GM13977 (cell line): ENCODE data around the gene BCAM.

Experiments used
- DNase-seq: peaks from one replicate; pipeline ENCODE4 v3.0.0; 2012; ENCODE audit warnings: low spot score
- in situ Hi-C: fragments of 300-500 bp; cut with MboI; formaldehyde crosslinking; loops from one replicate; pipeline ENCODE4 v1.12.0; 2022; ENCODE audit warnings: low sequenced_read_pairs, low pct_unique_long_range_greater_than_20kb, mixed read lengths, inconsistent platforms; ENCODE audit not compliant: unreplicated experiment
- TF ChIP-seq, protein P1 (sequence below): IDR thresholded peaks from 2 replicates; pipeline ENCODE4 v1.5.1; 2012; ENCODE audit warnings: mild to moderate bottlenecking, control low read depth; ENCODE audit not compliant: insufficient read depth; ENCODE audit errors: extremely low read depth, missing control alignments

The BCAM gene

GRCh38 chr19:44845286-44845611 lies 36.3 kb downstream of the BCAM start:
- no peak for DNase-seq
- TF ChIP-seq, protein P1, sequence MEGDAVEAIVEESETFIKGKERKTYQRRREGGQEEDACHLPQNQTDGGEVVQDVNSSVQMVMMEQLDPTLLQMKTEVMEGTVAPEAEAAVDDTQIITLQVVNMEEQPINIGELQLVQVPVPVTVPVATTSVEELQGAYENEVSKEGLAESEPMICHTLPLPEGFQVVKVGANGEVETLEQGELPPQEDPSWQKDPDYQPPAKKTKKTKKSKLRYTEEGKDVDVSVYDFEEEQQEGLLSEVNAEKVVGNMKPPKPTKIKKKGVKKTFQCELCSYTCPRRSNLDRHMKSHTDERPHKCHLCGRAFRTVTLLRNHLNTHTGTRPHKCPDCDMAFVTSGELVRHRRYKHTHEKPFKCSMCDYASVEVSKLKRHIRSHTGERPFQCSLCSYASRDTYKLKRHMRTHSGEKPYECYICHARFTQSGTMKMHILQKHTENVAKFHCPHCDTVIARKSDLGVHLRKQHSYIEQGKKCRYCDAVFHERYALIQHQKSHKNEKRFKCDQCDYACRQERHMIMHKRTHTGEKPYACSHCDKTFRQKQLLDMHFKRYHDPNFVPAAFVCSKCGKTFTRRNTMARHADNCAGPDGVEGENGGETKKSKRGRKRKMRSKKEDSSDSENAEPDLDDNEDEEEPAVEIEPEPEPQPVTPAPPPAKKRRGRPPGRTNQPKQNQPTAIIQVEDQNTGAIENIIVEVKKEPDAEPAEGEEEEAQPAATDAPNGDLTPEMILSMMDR, result no peak
- in situ Hi-C loops, result no loop called here

GRCh38 chr19:44845612-44846454 lies 36.9 kb downstream of the BCAM start, which contains the start of gene NECTIN2:
TSS of gene NECTIN2 (plus strand) at chr19:44846297. CDS start at chr19:44846526, 229 bp downstream.
- TF ChIP-seq, protein P1, result peak; percentile 75
- in situ Hi-C loops, result no loop called here
- peak; percentile 100 for DNase-seq

DNA sequence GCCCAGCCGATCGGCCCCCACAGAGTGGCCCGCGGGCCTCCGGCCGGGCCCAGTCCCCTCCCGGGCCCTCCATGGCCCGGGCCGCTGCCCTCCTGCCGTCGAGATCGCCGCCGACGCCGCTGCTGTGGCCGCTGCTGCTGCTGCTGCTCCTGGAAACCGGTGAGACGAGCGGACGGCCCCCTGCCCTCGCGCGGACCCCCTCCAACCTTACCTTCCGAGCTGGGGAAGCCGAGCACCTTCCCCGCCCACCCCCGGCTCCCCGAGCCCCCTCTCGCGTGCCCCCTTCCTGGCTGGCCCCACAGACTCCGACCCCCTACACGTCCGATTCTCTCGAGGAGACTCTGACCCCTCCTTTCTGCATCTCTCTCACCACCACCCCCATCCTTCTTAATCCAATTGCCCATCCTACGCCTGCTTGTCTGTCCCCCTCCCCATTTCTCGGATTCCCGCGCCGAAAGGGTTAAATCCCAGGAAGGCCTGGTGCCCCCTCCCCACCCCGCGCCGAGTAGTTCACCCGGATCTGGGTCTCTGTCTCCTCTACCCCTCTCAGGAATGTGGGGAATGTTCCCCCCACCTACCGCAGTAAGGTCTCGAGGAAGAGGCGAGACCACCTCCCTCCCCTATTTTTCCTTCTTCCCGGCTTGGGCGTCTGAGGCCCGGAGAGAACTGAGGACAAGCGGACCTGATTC lies 37.7 kb downstream of the BCAM start:
- in situ Hi-C loops, result no loop called here
- DNase-seq, result no peak
- TF ChIP-seq, protein P1, result no peak

DNA sequence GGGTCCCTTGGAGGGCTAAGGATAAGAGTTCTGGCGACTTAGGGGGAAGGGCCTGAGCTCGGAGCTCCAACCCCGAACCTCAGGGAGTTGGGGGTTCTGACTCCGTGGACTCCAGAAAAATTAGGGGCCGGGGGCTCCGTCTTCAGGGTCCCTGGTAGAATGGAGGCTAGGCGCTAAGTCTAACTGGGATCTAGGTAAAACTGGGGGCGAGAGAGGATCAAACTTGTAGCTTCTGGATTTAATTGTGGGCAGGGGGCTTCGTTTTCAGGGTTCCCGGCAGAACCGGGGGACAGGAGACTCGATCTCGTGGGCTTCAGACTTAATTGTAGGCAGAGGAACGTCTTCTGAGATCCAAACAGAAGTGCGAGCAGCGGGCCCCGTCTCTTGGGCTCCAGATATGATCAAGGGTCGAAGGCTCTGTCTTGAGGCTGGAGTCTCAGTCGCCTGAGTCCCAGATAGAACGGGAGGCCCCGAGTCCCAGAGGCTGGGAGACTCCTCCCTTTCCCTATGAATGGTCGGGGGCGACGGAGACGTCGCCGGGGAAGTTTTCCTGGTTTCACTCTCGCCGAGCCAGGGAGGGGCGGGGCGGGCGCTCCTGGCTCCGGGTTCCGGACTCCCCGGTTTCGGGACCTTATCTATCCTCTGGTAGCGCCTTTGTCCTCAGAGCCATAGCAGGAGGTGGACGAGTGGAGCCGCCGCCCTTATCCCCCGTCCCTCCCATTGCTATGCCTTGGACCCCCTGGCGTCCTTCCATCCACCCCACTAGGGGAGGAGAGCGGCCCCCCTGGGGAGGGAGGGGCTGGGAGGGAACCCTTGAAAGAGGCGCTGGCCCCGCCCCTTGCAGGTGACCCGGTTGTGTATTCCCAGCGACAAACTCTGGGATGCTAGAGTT lies 38.5 kb downstream of the BCAM start:
- no peak for DNase-seq
- TF ChIP-seq, protein P1, result no peak
- in situ Hi-C loops, result no loop called here

GRCh38 chr19:44848036-44848811 lies 39.3 kb downstream of the BCAM start:
- TF ChIP-seq, protein P1, result no peak
- DNase-seq, result no peak
- in situ Hi-C loops, result no loop called here

DNA sequence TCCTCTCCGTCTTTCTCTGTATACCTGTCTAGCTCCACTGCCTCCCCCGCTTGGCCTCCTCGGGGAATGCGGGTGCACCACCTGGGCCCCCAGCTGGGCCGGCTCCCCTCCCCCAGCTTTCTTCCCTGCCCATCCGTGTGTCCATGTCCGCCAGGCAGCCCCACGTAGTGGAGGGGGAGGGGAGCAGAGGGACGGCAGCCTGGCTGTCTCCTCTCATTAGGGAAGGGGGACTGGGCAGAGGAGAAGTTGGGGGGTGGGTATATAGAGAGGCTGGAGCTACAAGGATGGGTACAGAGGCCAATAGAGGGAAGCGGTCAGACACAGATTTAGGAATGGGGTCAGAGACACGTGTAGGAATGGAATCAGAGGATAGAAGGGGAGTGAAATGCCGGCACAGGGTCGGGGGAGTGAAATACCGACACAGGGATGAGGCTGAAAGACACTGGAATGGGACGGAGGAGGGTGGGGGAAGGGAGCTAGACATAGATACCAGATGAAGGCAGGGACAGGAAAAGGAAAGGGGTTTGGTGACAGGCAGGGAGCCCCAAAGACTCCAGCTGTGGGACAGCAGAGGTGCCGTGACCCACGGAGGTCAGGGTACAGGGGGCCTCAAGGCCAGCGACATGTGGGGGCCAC lies 40.0 kb downstream of the BCAM start:
- in situ Hi-C loops, result no loop called here
- TF ChIP-seq, protein P1, result no peak
- no peak for DNase-seq
